Thyroid gland (tissue), 4 donors: ENCODE results near the gene TUFT1. TPM values are rescaled to one million over a fixed set of nuclear protein-coding genes. Genes with fewer than 3 reads are reported as not detected.
A peak's percentile ranks its signal among the peaks of the same experiment; 100 is the strongest.

Experiments
- DNase-seq, 2 donors: peaks; one replicate each; pipeline ENCODE4 v3.0.0-alpha.2; 2019
- H3K27ac ChIP-seq, 3 donors: fragments of 200-600 bp; sonication (generic); 1 replicate in 2 of 3; 2 replicates in 1 of 3; pipeline ENCODE4 v1.5.1; 2016 to 2019; ENCODE audit warnings: mild to moderate bottlenecking in 1 of 3, moderate library complexity in 1 of 3
- H3K27me3 ChIP-seq: fragments of 200-600 bp; sonication (generic); one replicate; pipeline ENCODE4 v1.5.1; 2019
- H3K36me3 ChIP-seq, 2 donors: fragments of 200-600 bp; sonication (generic); one replicate each; pipeline ENCODE4 v1.5.1; 2016 to 2019
- H3K4me1 ChIP-seq, 2 donors: fragments of 200-600 bp; sonication (generic); one replicate each; pipeline ENCODE4 v1.5.1; 2017 to 2019
- H3K4me3 ChIP-seq, 3 donors: fragments of 200-600 bp; sonication (generic); replicated peaks in 1 of 3; 1 replicate in 2 of 3; 2 replicates in 1 of 3; pipeline ENCODE4 v1.5.1; 2016; ENCODE audit warnings: mild to moderate bottlenecking in 1 of 3
- H3K9me3 ChIP-seq: fragments of 200-600 bp; sonication (generic); one replicate; pipeline ENCODE4 v1.5.1; 2017
- CTCF ChIP-seq, 6 experiments: fragments of 200-600 bp in 3 of 6; fragments of 450-650 bp in 3 of 6; sonication (generic) in 3 of 6; IDR thresholded peaks; one replicate each; pipeline ENCODE4 v1.5.1; 2016 to 2019; ENCODE audit warnings: antibody characterized with exemption in 6 of 6, mild to moderate bottlenecking in 2 of 6, inconsistent platforms in 1 of 6, moderate library complexity in 1 of 6
- POLR2A ChIP-seq, 2 donors: fragments of 450-650 bp; IDR thresholded peaks; one replicate each; pipeline ENCODE4 v1.6.1; 2017; ENCODE audit warnings: antibody characterized with exemption in 2 of 2, mild to moderate bottlenecking in 2 of 2, moderate library complexity in 1 of 2
- WGBS, 2 donors: methylation state at CpG; one replicate each; pipeline ENCODE4 v1.1.5; 2017; 5-methylcytosine and 5-hydroxymethylcytosine counted together
- intact Hi-C: fragments of 100-400 bp; cut with DNase I; formaldehyde crosslinking; loops from one replicate; pipeline ENCODE4 v1.15.1; 2023
- total RNA-seq, 4 donors: library from RNA; depleted of rRNA; stranded (reverse); fragments of >200 nt; gene quantifications; one replicate each; pipeline ENCODE4 v1.2.3, GENCODE V29; 2016

Gene TUFT1
- total RNA-seq, 4 donors from 2014 or later = 4.0 to 8.8 (median 5.0) TPM

GRCh38 chr1:151549199-151549598 lies 9.1 kb downstream of the TUFT1 start:
- no peaks in the 10 kb centered on the region for H3K27me3 ChIP-seq
- 75 to 94% methylated on average over 2 of the region's 2 CpGs for WGBS, 2 donors
- DNase-seq = no peak
- H3K27ac ChIP-seq = peak overlapping the region in 1 of 3 donors; percentile 15
- no peaks in the 10 kb centered on the region for H3K9me3 ChIP-seq
- peaks cover 10 to 19% of the 10 kb centered on the region in 2 donors for H3K4me1 ChIP-seq
- H3K36me3 ChIP-seq = no peaks in the 10 kb centered on the region
- no peak overlapping the region for H3K4me3 ChIP-seq
- TF ChIP-seq POLR2A (IDR thresholded peaks at IDR 0.05) (no peak), CTCF (IDR thresholded peaks at IDR 0.05) (no peak)
- intact Hi-C loops = no loop called here

- no peak overlapping the region for H3K4me3 ChIP-seq
- no peaks in the 10 kb centered on the region for H3K9me3 ChIP-seq
- no peak overlapping the region for H3K27ac ChIP-seq
- 91 to 95% methylated on average over 4 of the region's 4 CpGs for WGBS, 2 donors
- DNase-seq = no peak
- intact Hi-C loops = no loop called here
- no peaks in the 10 kb centered on the region for H3K36me3 ChIP-seq
- no peak for TF ChIP-seq POLR2A (IDR thresholded peaks at IDR 0.05)
- no peak for TF ChIP-seq CTCF (IDR thresholded peaks at IDR 0.05)
- H3K4me1 ChIP-seq = peaks cover 6% of the 10 kb centered on the region in 2 donors
- no peaks in the 10 kb centered on the region for H3K27me3 ChIP-seq
Observed at GRCh38 chr1:151553659-151554058, 13.6 kb downstream of the TUFT1 start.

GRCh38 chr1:151556052-151556451 lies 15.9 kb downstream of the TUFT1 start:
- H3K36me3 ChIP-seq = no peaks in the 10 kb centered on the region
- H3K27ac ChIP-seq = no peak overlapping the region
- H3K27me3 ChIP-seq = no peaks in the 10 kb centered on the region
- no peak overlapping the region for H3K4me3 ChIP-seq
- no peaks in the 10 kb centered on the region for H3K9me3 ChIP-seq
- no peak for DNase-seq
- TF ChIP-seq POLR2A (IDR thresholded peaks at IDR 0.05) (no peak), CTCF (IDR thresholded peaks at IDR 0.05) (no peak)
- H3K4me1 ChIP-seq = no peaks in the 10 kb centered on the region
- intact Hi-C loops = no loop called here
- 88 to 100% methylated on average over 2 of the region's 2 CpGs for WGBS, 2 donors

GRCh38 chr1:151562661-151563060 lies 22.6 kb downstream of the TUFT1 start:
- Histone ChIP-seq H3K4me3 (no peak overlapping the region), H3K4me1 (no peaks in the 10 kb centered on the region), H3K27me3 (no peaks in the 10 kb centered on the region), H3K36me3 (peaks cover 0 to 4% of the 10 kb centered on the region in 2 donors), H3K27ac (no peak overlapping the region), H3K9me3 (no peaks in the 10 kb centered on the region)
- 93 to 100% methylated on average over 1 of the region's 1 CpG for WGBS, 2 donors
- no peak for DNase-seq
- TF ChIP-seq CTCF (IDR thresholded peaks at IDR 0.05) = no peak
- no peak for TF ChIP-seq POLR2A (IDR thresholded peaks at IDR 0.05)
- intact Hi-C loops = no loop called here

GRCh38 chr1:151563376-151563775 lies 23.3 kb downstream of the TUFT1 start:
- Histone ChIP-seq H3K4me3 (no peak overlapping the region), H3K27me3 (no peaks in the 10 kb centered on the region), H3K36me3 (peaks cover 0 to 4% of the 10 kb centered on the region in 2 donors), H3K4me1 (no peaks in the 10 kb centered on the region), H3K27ac (no peak overlapping the region), H3K9me3 (no peaks in the 10 kb centered on the region)
- WGBS, 2 donors = 45 to 48% methylated on average over 2 of the region's 2 CpGs
- no peak for DNase-seq
- intact Hi-C loops = no loop called here
- TF ChIP-seq CTCF (IDR thresholded peaks at IDR 0.05) (no peak), POLR2A (IDR thresholded peaks at IDR 0.05) (no peak)
